ENCODE measurements around the gene SEC16A.

SEC16A gene

DNA sequence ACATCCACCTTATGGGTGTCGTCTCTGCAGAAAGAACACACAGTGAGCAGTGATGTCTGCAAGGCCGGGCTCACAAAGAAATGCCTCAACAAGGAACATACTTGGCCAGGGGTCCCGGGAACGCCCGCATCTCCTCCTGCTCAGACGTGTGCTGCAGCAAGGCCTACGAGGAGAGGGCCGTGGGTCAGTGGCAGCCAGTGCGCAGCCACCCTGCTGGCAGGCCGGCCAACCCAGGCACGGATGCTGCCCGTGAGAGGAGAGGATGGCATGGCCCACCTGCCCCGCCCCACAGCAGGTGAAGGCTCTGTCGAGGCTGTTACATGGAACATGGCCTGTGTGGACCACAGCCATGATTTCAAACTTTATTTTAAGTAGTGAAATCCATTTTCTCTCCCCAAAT, 19.3 kb downstream of the SEC16A start:
- DNase-seq (ENCODE audit: low read depth in 3 of 3), result no peak

GRCh38 chr9:136462664-136463063, 20.2 kb downstream of the SEC16A start:
- no peak for DNase-seq (ENCODE audit: low read depth in 3 of 3)

DNA sequence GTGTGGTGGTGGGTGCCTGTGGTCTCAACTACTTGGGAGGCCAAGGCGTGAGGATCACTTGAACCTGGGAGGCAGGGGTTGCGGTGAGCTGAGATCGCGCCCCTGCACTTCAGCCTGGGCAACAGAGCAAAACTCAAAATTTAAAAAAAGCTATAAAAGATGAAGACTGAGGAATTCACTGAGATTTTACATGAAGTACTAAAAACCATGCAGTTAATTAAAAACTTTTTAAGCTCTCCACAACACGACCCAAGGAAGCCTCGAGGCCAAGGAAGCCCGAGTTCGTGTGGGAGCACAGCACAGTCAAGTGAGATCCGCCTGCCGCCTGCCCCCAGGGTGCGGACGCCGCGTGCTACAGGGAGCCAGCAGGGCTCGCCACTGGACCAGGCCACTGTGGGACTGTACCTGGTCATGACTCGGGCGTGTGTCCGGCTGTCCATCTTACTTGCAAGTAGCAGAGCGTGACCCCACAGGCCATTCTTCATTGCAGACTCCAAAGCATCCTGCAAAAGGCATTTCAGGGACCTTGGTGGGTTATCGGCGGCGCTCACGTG, 22.0 kb downstream of the SEC16A start:
- DNase-seq (ENCODE audit: low read depth in 3 of 3), result no peak

GRCh38 chr9:136459425-136459824, 23.4 kb downstream of the SEC16A start:
- DNase-seq (ENCODE audit: low read depth in 3 of 3), result no peak

- no peak for DNase-seq (ENCODE audit: low read depth in 3 of 3)
Observed at GRCh38 chr9:136457326-136457725, 25.5 kb downstream of the SEC16A start.

DNA sequence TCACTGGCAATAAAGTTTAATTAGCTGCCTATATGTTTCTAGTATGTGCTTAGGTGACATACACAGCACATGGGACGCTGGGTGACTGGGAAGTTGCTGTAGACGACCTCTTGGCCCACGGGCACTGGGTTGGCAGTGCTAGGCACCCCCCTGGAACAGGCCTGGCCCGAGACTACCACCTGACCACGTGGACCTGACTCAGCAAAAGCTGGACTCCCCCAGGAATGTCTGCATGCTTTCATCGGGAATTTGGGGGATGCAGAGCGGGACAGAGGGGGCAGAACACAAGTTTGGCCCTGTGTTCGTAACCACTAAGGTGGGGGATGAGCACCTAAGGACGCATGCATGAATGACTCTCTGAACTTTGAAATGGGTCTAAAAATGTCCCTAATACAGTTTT, 26.6 kb downstream of the SEC16A start:
- no peak for DNase-seq (ENCODE audit: low read depth in 3 of 3)

- DNase-seq (ENCODE audit: low read depth in 3 of 3), result no peak
Observed at GRCh38 chr9:136455043-136456002, 27.5 kb downstream of the SEC16A start.

DNA sequence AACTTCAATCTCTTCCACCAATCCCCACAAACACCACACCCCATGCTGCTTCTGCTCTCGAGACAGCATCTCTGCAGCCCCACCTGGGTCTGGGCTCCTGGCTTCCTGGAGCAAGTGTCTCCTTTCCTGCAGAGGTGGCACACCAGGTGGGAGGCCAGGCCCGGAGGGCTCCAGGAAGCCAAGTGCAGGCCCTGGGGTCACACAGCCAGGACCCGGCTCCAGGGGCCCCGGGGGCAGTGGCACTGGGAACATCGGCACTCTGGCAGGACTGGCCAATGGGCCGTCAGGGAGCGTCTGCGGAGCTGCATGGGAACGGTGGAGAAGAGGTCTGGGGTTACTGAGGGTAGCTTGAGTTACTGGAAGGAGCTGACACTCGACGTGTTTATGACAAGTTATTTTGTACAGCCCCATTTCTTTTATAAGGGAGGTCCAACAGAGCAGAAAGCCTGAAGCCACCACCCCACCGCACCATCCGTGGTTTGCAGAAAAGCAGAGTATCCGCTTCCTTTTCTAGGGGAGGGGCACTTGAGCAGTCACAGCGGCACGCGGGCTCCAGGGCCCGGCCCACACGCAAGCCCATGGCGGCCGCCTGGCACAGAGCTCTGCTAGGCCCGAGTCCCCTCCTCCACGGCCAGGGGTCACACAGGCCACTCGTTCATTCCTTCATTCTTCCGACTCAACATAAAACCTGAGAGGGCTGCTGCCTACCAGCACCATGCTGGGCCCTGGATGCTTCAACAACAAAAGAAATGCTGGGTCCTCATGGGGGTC, 28.6 kb downstream of the SEC16A start:
- no peak for DNase-seq (ENCODE audit: low read depth in 3 of 3)

DNA sequence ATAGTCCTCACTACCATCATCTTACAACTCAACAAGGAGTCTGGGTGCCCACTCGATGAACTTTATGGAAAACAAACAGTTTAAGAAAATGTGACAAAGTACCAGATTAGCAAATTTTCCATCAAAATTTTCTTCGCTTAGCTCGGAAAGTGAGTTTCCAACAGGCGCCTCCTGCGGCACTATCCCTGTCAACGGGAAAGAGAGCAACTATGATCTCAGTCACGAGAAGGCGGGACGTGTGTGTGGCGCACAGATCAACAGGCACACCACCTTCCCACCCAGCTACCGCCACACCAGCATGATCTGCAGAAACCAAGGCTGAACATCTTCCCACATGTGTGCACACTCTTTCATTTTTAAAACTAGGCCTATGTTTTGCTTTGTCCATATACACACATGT, 29.5 kb downstream of the SEC16A start:
- DNase-seq (ENCODE audit: low read depth in 3 of 3), result no peak

- no peak for DNase-seq (ENCODE audit: low read depth in 3 of 3)
Observed at GRCh38 chr9:136451221-136451877, 31.5 kb downstream of the SEC16A start.

DNA sequence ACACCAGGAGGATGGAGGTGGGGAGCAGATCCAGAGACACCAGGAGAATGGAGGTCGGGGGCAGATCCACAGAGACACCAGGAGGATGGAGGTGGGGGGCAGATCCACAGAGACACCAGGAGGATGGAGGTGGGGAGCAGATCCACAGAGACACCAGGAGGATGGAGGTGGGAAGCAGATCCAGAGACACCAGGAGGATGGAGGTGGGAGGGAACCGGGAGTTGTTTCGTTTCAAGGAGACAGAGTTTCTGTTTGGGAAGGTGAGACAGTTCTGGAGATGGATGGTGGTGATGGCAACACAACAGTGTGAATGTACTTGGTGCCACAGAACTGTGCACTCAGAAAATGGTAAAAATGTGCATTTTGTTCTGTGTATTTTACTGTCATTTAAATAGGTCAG, 34.2 kb downstream of the SEC16A start:
- DNase-seq (ENCODE audit: low read depth in 3 of 3), result no peak

DNA sequence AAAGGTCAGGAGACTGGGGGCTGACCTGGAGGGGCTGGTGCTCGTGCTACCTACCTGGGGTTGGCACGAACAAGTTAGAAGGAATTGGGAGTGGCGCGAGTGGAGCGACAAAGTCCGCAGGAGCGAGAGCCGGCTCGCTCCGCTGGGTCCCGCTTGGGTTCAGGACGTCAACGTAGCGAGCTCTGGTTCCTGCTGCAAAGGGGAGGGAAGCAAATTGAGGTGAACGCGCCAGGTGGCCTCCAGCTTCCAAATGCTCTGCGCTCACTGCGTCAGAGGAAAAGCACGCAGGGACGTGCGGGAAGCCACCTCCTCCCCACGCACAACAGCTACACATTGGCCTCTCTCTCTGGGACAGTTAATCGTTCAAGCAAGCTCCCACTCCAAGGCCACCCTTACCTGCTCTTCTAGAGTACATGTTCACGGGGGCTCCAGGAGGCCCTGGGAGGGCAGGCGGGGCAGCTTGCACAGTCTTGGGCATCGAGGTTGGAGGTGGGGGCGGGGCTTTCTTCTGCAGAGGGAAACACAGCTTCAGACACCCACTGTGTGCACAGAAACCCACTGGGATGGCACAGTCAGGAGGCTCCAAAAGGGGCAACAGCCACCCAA, 35.6 kb downstream of the SEC16A start:
- DNase-seq (ENCODE audit: low read depth in 3 of 3), result no peak

DNA sequence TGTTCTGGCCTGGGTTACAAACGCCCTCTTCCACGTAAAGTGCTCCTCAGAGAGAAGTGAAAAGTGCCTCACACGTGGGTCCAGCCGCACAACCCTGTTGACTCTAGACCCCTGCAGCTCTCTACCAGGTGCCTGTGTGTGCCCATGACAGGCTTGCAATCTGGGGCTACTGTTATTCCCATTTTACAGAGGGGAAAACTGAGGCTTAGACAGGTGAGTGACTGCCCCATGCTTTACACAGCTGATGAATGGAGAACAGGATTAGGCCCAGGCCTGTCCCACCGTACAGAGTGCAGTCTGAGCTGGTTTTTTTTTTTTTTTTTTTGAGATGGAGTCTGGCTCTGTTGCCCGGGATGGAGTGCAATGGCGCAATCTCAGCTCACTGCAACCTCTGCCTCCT, 37.0 kb downstream of the SEC16A start:
- DNase-seq (ENCODE audit: low read depth in 3 of 3), result no peak

- no peak for DNase-seq (ENCODE audit: low read depth in 3 of 3)
Observed at GRCh38 chr9:136444102-136444501, 38.7 kb downstream of the SEC16A start.

DNA sequence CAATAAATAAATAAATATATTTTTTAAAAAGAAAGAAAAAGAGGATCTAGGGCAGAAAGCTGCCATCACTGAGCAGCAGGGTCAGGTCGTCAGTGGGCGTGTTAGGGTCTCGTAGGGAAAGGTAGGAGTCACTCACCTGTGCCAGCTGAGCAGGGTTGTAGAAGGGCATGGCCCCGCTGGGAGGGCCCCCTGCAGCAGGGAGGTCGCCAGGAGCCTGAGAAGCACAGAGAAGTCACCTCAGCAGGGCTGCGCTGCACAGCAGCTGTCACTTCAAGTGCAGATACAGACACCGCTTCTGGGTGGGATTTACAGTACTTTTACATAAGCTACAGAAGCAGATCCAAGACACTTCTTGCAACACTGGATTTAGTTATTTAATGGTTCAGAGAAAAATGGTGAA, 39.2 kb downstream of the SEC16A start:
- no peak for DNase-seq (ENCODE audit: low read depth in 3 of 3)

DNA sequence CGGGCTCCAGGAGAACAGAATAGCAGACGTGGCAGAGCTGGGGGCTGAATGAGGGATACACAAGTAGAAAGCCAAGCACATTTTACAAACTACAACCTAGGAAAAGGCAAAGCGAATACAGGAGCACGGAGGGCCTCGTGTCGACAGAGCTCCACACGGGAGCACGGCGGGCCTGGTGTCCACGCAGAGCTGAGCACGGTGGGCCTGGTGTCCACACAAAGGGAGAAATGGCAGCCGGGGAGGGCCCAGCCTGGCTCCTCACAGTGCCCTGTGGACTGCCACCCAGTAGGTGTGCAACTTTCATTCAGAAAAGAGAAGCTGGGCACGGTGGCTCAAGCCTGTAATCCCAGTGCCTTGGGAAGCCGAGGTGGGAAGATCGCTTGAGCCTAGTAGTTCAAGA, 39.8 kb downstream of the SEC16A start:
- DNase-seq (ENCODE audit: low read depth in 3 of 3), result no peak

- no peak for DNase-seq (ENCODE audit: low read depth in 3 of 3)
Observed at GRCh38 chr9:136442265-136442664, 40.6 kb downstream of the SEC16A start.

- DNase-seq (ENCODE audit: low read depth in 3 of 3), result no peak
Observed at GRCh38 chr9:136441681-136442245, 41.1 kb downstream of the SEC16A start.

GRCh38 chr9:136441191-136441680, 41.6 kb downstream of the SEC16A start:
- no peak for DNase-seq (ENCODE audit: low read depth in 3 of 3)

DNA sequence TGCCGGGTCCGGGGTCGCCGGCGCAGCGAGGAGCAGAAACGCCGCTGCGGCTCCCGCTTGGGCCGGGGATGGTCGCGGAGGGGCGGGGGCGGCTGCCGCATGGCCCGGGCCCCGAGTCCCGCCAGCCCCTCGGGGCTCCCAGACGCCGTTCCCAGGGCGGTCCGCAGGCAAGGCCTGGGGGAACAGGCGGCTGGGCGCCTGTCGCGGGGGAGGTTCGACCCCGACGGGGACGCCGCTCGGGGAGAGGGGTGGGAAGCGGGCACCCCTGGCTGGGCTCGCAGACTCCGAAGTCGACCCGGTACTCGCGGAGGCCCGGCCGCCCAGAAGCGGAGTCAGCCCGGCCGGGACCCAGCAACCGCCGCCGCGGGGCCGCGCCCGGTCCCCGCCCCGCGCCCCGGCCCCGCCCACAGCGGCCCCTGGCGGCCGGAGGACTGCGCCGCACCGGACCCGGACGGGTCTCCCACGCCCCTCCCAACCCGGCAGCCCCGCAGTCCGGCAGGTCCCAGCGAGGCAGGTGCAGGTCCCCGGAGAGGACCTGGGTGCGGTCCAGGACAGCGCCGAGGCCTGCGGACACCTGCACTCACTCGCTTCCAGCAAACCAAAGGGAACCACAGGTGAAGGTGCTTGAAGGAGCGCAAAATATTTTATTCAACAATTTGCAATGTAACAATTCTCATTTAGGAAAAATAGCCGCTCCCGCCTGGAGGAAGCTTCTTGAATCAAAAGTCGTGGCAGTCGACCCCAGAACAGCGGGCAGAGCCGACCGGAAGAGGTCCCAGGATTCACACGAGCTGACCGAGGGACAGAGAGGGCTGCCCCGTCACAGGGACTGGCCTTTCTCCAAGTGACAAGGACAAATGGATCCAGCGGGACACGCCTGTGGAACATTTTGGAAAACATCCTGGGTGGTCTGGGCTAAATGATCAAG, 43.1 kb downstream of the SEC16A start, which contains the start of gene INPP5E:
INPP5E (minus strand) TSS at position 365 of the 928 bp plus-strand sequence. CDS start 426 bp downstream, outside the sequence.
- DNase-seq (ENCODE audit: low read depth in 3 of 3), result peak; percentile 59 to 79 (median 70)

All from stimulated activated CD4-positive, alpha-beta T cell treated with anti-CD3 and anti-CD28 coated beads, TNF-alpha, amount 100 ng/mL, for 24 hours (primary cell).